ENCODE data around the gene DOCK4. TPM values are rescaled to one million over a fixed set of nuclear protein-coding genes. Genes with fewer than 3 reads are reported as not detected.
"Not testable (repeated sequence)": the region's sequence is repeated elsewhere in the genome, so short reads cannot be mapped to it uniquely, and the experiment has no call there.

DOCK4 gene
- total RNA-seq, 1 donor from 2014 or later: 10.6 TPM

DNA sequence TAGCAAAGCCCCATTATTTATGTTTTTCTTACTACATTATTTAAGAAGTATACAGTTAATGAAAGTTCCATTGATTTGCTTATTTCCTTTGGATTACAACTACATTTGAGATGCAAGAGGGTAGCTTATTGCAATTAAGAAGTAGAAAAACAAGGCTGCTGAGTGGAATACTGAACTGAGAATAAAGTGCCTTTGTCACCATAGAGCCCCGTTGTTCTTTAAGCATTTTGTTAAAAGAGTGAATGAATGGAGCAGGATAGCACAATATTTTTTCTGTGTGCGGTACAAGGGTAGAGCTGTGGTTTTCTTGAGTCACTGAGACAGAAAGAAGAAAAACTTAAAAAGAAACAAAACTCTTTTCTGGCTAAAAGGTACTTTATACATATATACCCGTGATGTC lies 45.9 kb upstream of the DOCK4 start:
- H3K4me3 ChIP-seq (ENCODE audit: low read depth, low read length): no peak overlapping the region
- no peak for DNase-seq (ENCODE audit: low read depth)
- TF ChIP-seq, protein P1, sequence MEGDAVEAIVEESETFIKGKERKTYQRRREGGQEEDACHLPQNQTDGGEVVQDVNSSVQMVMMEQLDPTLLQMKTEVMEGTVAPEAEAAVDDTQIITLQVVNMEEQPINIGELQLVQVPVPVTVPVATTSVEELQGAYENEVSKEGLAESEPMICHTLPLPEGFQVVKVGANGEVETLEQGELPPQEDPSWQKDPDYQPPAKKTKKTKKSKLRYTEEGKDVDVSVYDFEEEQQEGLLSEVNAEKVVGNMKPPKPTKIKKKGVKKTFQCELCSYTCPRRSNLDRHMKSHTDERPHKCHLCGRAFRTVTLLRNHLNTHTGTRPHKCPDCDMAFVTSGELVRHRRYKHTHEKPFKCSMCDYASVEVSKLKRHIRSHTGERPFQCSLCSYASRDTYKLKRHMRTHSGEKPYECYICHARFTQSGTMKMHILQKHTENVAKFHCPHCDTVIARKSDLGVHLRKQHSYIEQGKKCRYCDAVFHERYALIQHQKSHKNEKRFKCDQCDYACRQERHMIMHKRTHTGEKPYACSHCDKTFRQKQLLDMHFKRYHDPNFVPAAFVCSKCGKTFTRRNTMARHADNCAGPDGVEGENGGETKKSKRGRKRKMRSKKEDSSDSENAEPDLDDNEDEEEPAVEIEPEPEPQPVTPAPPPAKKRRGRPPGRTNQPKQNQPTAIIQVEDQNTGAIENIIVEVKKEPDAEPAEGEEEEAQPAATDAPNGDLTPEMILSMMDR (conservative IDR thresholded peaks at IDR 0.05; ENCODE audit: low read depth, low read length): no peak

- DNase-seq (ENCODE audit: low read depth); H3K4me3 ChIP-seq (ENCODE audit: low read depth, low read length): not testable (repeated sequence)
Measured at GRCh38 chr7:112249967-112250366, 43.8 kb upstream of the DOCK4 start.

- no peak for DNase-seq (ENCODE audit: low read depth)
- H3K4me3 ChIP-seq (ENCODE audit: low read depth, low read length): no peak overlapping the region
- TF ChIP-seq, protein P1 (conservative IDR thresholded peaks at IDR 0.05; ENCODE audit: low read depth, low read length): no peak
Measured at GRCh38 chr7:112248598-112248997, 42.4 kb upstream of the DOCK4 start.

DNA sequence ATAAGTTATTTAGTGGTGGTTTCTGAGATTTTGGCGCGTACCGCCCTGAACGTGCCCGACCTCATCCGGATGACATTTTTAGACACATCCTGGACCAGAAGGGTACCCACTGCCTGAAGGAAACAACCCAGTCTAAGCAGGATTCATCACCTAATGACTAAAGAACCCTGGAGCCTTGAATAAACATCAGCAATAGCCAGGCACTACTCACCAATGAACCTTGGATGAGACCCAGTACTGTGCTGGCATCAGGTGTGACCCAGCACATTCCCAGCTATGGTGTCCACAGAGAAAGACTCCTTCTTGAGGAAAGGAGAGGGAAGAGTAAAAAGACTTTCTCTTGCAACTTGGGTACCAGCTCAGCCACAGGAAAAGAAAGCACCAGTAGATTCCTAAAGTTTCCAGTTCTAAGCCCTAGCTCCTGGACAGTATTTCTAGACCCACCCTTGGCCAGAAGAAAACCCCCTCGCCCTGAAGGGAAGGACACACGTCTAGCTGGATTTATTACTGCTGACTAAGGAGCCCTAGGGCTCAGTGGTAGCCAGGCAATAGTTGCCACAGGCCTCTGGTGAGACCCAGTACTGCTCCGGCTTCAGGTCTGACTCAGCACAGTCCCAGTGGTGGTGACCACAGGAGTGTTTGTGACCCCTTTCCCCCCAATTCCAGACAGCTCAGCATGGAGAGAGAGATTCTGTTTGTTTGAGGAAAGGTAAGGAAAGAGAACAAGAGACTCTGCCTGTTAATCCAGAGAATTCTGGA lies 32.8 kb upstream of the DOCK4 start:
- TF ChIP-seq, protein P1 (conservative IDR thresholded peaks at IDR 0.05; ENCODE audit: low read depth, low read length): no peak
- no peak overlapping the region for H3K4me3 ChIP-seq (ENCODE audit: low read depth, low read length)
- DNase-seq (ENCODE audit: low read depth): peak; percentile 22

- no peak overlapping the region for H3K4me3 ChIP-seq (ENCODE audit: low read depth, low read length)
- TF ChIP-seq, protein P1 (conservative IDR thresholded peaks at IDR 0.05; ENCODE audit: low read depth, low read length): no peak
- DNase-seq (ENCODE audit: low read depth): no peak
Measured at GRCh38 chr7:112238330-112238729, 32.1 kb upstream of the DOCK4 start.

- DNase-seq (ENCODE audit: low read depth): no peak
- no peak overlapping the region for H3K4me3 ChIP-seq (ENCODE audit: low read depth, low read length)
- TF ChIP-seq, protein P1 (conservative IDR thresholded peaks at IDR 0.05; ENCODE audit: low read depth, low read length): no peak
Measured at GRCh38 chr7:112236597-112236996, 30.4 kb upstream of the DOCK4 start.

GRCh38 chr7:112234147-112234546 lies 27.9 kb upstream of the DOCK4 start:
- H3K4me3 ChIP-seq (ENCODE audit: low read depth, low read length): no peak overlapping the region
- TF ChIP-seq, protein P1 (conservative IDR thresholded peaks at IDR 0.05; ENCODE audit: low read depth, low read length): no peak
- DNase-seq (ENCODE audit: low read depth): no peak
